Left lung (tissue), 10 donors: ENCODE results near the gene LZIC. TPM values are rescaled to one million over a fixed set of nuclear protein-coding genes. Genes with fewer than 3 reads are reported as not detected.

Experiments used
- ATAC-seq: fragments of 200-7000 bp; cut with Tn5 transposase; one replicate; pipeline ENCODE4 v1.9.1; 2020; ENCODE audit warnings: moderate library complexity
- DNase-seq, 4 donors: peaks; one replicate each; pipeline ENCODE4 v3.0.0-alpha.2; 2013 to 2020
- H3K27ac ChIP-seq, 2 donors: fragments of 200-600 bp; sonication (generic) in 1 of 2; one replicate each; pipeline versions ENCODE4 v1.5.0 to v1.8.0; 2020 to 2021
- H3K27me3 ChIP-seq, 2 donors: fragments of 200-600 bp; sonication (generic) in 1 of 2; one replicate each; pipeline versions ENCODE4 v1.5.0 to v1.8.0; 2020 to 2021
- H3K36me3 ChIP-seq, 2 donors: fragments of 200-600 bp; sonication (generic) in 1 of 2; one replicate each; pipeline versions ENCODE4 v1.5.0 to v1.8.0; 2020 to 2021
- H3K4me1 ChIP-seq, 2 donors: fragments of 200-600 bp; one replicate each; pipeline ENCODE4 v1.8.0; 2021
- H3K4me3 ChIP-seq, 2 donors: fragments of 200-600 bp; sonication (generic) in 1 of 2; one replicate each; pipeline versions ENCODE4 v1.5.0 to v1.8.0; 2020 to 2021; ENCODE audit warnings: mild to moderate bottlenecking in 1 of 2
- H3K9me3 ChIP-seq, 2 donors: fragments of 200-600 bp; sonication (generic) in 1 of 2; one replicate each; pipeline versions ENCODE4 v1.5.0 to v1.8.0; 2020 to 2021
- intact Hi-C, 2 donors: fragments of 100-400 bp; cut with DNase I; formaldehyde crosslinking; loops; one replicate each; pipeline versions ENCODE4 v1.11.2 to v1.14.2; 2022
- microRNA-seq, 2 donors: library from miRNA; unstranded; fragments of <30 nt; microRNA quantifications; one replicate each; pipeline ENCODE4, GENCODE V29; 2019
- polyA plus RNA-seq, 6 donors: library from polyadenylated mRNA; unstranded; fragments of 120-200 nt; gene quantifications; one replicate each; pipeline ENCODE4 v1.2.1, GENCODE V29; 2013; ENCODE audit not compliant: insufficient read length in 6 of 6
- total RNA-seq, 2 donors: library from RNA; stranded (reverse); fragmentation: NEBNext Ultra II Directional; extraction: Animal tissue kit (Norgen Biotek cat#: 25700); gene quantifications; one replicate each; pipeline ENCODE4 v1.2.1, GENCODE V29; 2021
- TF ChIP-seq, protein P1 (sequence below), 2 donors: fragments of 200-600 bp; sonication (generic) in 1 of 2; IDR thresholded peaks; one replicate each; pipeline versions ENCODE4 v1.5.0 to v1.8.0; 2021; ENCODE audit warnings: antibody characterized with exemption in 2 of 2
- donor health status: DM: no; HTN: yes; CAD: no.
- donor health status: DM: no; HTN: no; CAD: no.

LZIC gene
- total and polyA plus RNA-seq, 8 donors = 26.6 to 72.8 (median 69.0) TPM

DNA sequence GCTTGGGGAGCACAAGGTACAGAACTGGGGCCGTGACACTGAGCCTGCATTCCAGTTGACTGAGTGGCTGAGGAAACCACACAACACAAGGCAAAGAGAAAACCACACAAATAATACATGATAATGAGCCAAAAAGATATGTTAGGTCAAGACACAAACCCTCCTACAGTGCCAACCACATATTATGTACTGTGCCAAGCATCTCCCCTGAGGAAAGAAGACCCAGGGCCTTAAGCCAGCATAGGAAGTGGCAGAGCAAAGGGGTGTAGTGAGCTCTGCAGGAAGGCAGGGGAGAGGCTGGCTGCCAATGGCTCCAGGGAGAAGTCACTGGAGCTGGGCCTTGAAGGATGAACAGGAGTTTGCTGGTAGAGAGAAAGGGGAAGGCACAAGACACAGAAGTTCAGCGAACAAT lies 61.3 kb downstream of the LZIC start:
- intact Hi-C loops = no loop called here
- no peak overlapping the region for H3K4me3 ChIP-seq
- ATAC-seq = no peak
- no peaks in the 10 kb centered on the region for H3K9me3 ChIP-seq
- no peaks in the 10 kb centered on the region for H3K4me1 ChIP-seq
- H3K27ac ChIP-seq = no peak overlapping the region
- TF ChIP-seq, protein P1, sequence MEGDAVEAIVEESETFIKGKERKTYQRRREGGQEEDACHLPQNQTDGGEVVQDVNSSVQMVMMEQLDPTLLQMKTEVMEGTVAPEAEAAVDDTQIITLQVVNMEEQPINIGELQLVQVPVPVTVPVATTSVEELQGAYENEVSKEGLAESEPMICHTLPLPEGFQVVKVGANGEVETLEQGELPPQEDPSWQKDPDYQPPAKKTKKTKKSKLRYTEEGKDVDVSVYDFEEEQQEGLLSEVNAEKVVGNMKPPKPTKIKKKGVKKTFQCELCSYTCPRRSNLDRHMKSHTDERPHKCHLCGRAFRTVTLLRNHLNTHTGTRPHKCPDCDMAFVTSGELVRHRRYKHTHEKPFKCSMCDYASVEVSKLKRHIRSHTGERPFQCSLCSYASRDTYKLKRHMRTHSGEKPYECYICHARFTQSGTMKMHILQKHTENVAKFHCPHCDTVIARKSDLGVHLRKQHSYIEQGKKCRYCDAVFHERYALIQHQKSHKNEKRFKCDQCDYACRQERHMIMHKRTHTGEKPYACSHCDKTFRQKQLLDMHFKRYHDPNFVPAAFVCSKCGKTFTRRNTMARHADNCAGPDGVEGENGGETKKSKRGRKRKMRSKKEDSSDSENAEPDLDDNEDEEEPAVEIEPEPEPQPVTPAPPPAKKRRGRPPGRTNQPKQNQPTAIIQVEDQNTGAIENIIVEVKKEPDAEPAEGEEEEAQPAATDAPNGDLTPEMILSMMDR (IDR thresholded peaks at IDR 0.05) = no peak
- peaks cover 0 to 15% of the 10 kb centered on the region in 2 donors for H3K36me3 ChIP-seq
- peak in 1 of 4 donors; percentile 31 for DNase-seq
- H3K27me3 ChIP-seq = no peaks in the 10 kb centered on the region

Small RNAs within 50 kb of the gene (microRNA-seq; reads per million reads assigned to microRNA genes)
- 0.55 to 0.67 reads per million in 2 donors for gene MIR5697

Other genes starting within 250 kb of the LZIC start
- gene CLSTN1, start 119.4 kb downstream of the LZIC start, total RNA-seq = 100 to 1,000 TPM in 1 of 2 donors, 10 to 100 TPM in 1; 73.1 to 106 TPM
- gene CLSTN1, start 119.4 kb downstream of the LZIC start, polyA plus RNA-seq = 100 to 1,000 TPM; 102 to 120 (median 110) TPM
- gene CTNNBIP1, start 33.1 kb downstream of the LZIC start, total RNA-seq = 10 to 100 TPM; 30.2 to 40.9 TPM
- 10 to 100 TPM; 41.8 to 57.1 (median 53.3) TPM for gene CTNNBIP1, start 33.1 kb downstream of the LZIC start, polyA plus RNA-seq
- 10 to 100 TPM; 11.4 to 11.7 TPM for gene NMNAT1, start 84 bp upstream of the LZIC start, total RNA-seq
- gene NMNAT1, start 84 bp upstream of the LZIC start, polyA plus RNA-seq = 10 to 100 TPM; 15.4 to 19.6 (median 17.3) TPM
- gene RBP7, start 53.8 kb upstream of the LZIC start, total RNA-seq = 1 to 10 TPM; 2.0 to 4.6 TPM
- 1 to 10 TPM in 3 of 6 donors, under 1 TPM in 3; 0.60 to 1.3 (median 1.1) TPM for gene RBP7, start 53.8 kb upstream of the LZIC start, polyA plus RNA-seq
- 10 to 100 TPM; 38.0 to 44.0 TPM for gene UBE4B, start 89.6 kb upstream of the LZIC start, total RNA-seq
- gene UBE4B, start 89.6 kb upstream of the LZIC start, polyA plus RNA-seq = 10 to 100 TPM; 46.4 to 54.1 (median 48.5) TPM